Mucosa of descending colon (tissue), 3 donors: ENCODE measurements around the gene CEP72. TPM values are rescaled to one million over a fixed set of nuclear protein-coding genes. Genes with fewer than 3 reads are reported as not detected.
A peak's percentile ranks its signal among the peaks of the same experiment; 100 is the strongest.

ENCODE experiments used
- ATAC-seq: fragments of 200-7000 bp; cut with Tn5 transposase; one replicate; pipeline ENCODE4 v1.9.1; 2020; ENCODE audit warnings: mild to moderate bottlenecking, moderate library complexity
- DNase-seq, 3 donors: peaks; one replicate each; pipeline ENCODE4 v3.0.0-alpha.2; 2020
- H3K36me3 ChIP-seq: fragments of 200-600 bp; one replicate; pipeline ENCODE4 v1.8.0; 2021; ENCODE audit warnings: low read depth, mild to moderate bottlenecking
- H3K4me1 ChIP-seq: fragments of 200-600 bp; one replicate; pipeline ENCODE4 v1.8.0; 2021; ENCODE audit warnings: low read depth, mild to moderate bottlenecking
- H3K4me3 ChIP-seq: fragments of 200-600 bp; one replicate; pipeline ENCODE4 v1.8.0; 2021; ENCODE audit warnings: mild to moderate bottlenecking
- H3K9me3 ChIP-seq: fragments of 200-600 bp; one replicate; pipeline ENCODE4 v1.8.0; 2021; ENCODE audit warnings: mild to moderate bottlenecking
- CTCF ChIP-seq: fragments of 200-600 bp; IDR thresholded peaks from one replicate; pipeline ENCODE4 v1.8.0; 2022; ENCODE audit warnings: antibody characterized with exemption, mild to moderate bottlenecking
- intact Hi-C, 2 donors: fragments of 100-400 bp; cut with DNase I in 1 of 2; cut with micrococcal nuclease in 1 of 2; formaldehyde crosslinking; loops; one replicate each; pipeline versions ENCODE4 v1.11.0 to v1.11.1; 2022; cut with DNase I, micrococcal nuclease
- total RNA-seq, 3 donors: library from RNA; stranded (reverse); fragmentation: NEBNext Ultra II Directional in 2 of 3; extraction: Animal tissue kit (Norgen Biotek cat#: 25700) in 2 of 3; gene quantifications; one replicate each; pipeline versions ENCODE4 v1.2.1 to v1.2.4, GENCODE V29; 2021 to 2023
- donor health status: DM: no; HTN: no; CAD: no; lungs with moderate emphysema.
- donor health status: DM: no; HTN: no; CAD: no.
- donor health status: DM: no; HTN: yes; CAD: no.

The CEP72 gene
- total RNA-seq, 3 donors from 2014 or later = 7.3 to 9.7 (median 8.8) TPM

GRCh38 chr5:661891-662750, 50.0 kb downstream of the CEP72 start:
- intact Hi-C loops = no loop called here
- ATAC-seq = no peak
- H3K36me3 ChIP-seq = no peaks in the 10 kb centered on the region

GRCh38 chr5:662751-663435, 50.8 kb downstream of the CEP72 start:
- no peaks in the 10 kb centered on the region for H3K9me3 ChIP-seq
- intact Hi-C loops = no loop called here
- H3K36me3 ChIP-seq = no peaks in the 10 kb centered on the region
- DNase-seq = peak in 2 of 3 donors; percentile 39 to 51
- TF ChIP-seq CTCF = no peak
- no peak overlapping the region for H3K4me3 ChIP-seq
- ATAC-seq = no peak
- H3K4me1 ChIP-seq = peaks cover 19% of the 10 kb centered on the region

More at GRCh38 chr5:661891-662750, 50.0 kb downstream of the CEP72 start:
- DNase-seq = peak in 1 of 3 donors; percentile 49
- TF ChIP-seq CTCF = no peak
- Histone ChIP-seq H3K4me3 (no peak overlapping the region), H3K9me3 (no peaks in the 10 kb centered on the region), H3K4me1 (peaks cover 19% of the 10 kb centered on the region)

- DNase-seq (peak; percentile 89 to 92 (median 90)), ATAC-seq (peak; percentile 94)
- Histone ChIP-seq H3K4me1 (peaks cover 19% of the 10 kb centered on the region), H3K4me3 (no peak overlapping the region), H3K9me3 (no peaks in the 10 kb centered on the region), H3K36me3 (no peaks in the 10 kb centered on the region)
- no peak for TF ChIP-seq CTCF
- intact Hi-C loops = no loop called here
Observed at GRCh38 chr5:663436-664342, 51.5 kb downstream of the CEP72 start.

GRCh38 chr5:664343-664993, 52.3 kb downstream of the CEP72 start:
- Histone ChIP-seq H3K4me3 (no peak overlapping the region), H3K36me3 (no peaks in the 10 kb centered on the region), H3K9me3 (no peaks in the 10 kb centered on the region), H3K4me1 (peaks cover 19% of the 10 kb centered on the region)
- no peak for TF ChIP-seq CTCF
- peak; percentile 82 for ATAC-seq
- intact Hi-C loops = no loop called here
- DNase-seq = peak; percentile 69 to 79 (median 79)

GRCh38 chr5:664994-665360, 52.8 kb downstream of the CEP72 start:
- H3K36me3 ChIP-seq = no peaks in the 10 kb centered on the region
- H3K9me3 ChIP-seq = no peaks in the 10 kb centered on the region
- no peak for TF ChIP-seq CTCF
- no peak for ATAC-seq
- intact Hi-C loops = no loop called here
- H3K4me1 ChIP-seq = peaks cover 19% of the 10 kb centered on the region
- no peak overlapping the region for H3K4me3 ChIP-seq
- DNase-seq = no peak
